Activated CD4-positive, alpha-beta T cell treated with anti-CD3 and anti-CD28 coated beads, Interleukin-2, amount 50 U/mL, for 4 hours (primary cell): ENCODE data around the gene SLC25A17.
A peak's percentile ranks its signal among the peaks of the same experiment; 100 is the strongest.
"Not testable (repeated sequence)": the region's sequence is repeated elsewhere in the genome, so short reads cannot be mapped to it uniquely, and the experiment has no call there.

ENCODE experiments used
- DNase-seq, 2 experiments: peaks; one replicate each; pipeline ENCODE4 v3.0.0-alpha.2; 2020

SLC25A17 gene

GRCh38 chr22:40751250-40751649 is 67.9 kb downstream of the SLC25A17 start:
- no peak for DNase-seq

DNA sequence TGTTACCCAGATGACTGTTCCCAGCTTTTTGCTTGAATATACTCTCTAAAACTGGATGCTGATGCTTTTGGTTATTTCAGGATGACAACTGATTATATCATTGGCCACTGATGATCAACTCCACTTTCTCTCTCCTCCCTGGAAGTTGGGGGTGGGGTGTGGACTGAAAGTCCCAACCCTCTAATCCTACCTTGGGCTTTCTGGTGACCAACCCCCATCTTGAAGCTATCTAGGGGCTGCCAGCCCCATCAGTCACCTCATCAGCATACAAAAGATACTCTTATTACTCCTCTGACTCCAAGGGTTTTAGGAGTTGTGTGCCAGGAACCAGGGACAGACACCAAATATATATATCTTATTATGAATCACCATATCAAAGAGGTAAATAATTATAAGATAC is 69.3 kb downstream of the SLC25A17 start:
- DNase-seq: no peak

DNA sequence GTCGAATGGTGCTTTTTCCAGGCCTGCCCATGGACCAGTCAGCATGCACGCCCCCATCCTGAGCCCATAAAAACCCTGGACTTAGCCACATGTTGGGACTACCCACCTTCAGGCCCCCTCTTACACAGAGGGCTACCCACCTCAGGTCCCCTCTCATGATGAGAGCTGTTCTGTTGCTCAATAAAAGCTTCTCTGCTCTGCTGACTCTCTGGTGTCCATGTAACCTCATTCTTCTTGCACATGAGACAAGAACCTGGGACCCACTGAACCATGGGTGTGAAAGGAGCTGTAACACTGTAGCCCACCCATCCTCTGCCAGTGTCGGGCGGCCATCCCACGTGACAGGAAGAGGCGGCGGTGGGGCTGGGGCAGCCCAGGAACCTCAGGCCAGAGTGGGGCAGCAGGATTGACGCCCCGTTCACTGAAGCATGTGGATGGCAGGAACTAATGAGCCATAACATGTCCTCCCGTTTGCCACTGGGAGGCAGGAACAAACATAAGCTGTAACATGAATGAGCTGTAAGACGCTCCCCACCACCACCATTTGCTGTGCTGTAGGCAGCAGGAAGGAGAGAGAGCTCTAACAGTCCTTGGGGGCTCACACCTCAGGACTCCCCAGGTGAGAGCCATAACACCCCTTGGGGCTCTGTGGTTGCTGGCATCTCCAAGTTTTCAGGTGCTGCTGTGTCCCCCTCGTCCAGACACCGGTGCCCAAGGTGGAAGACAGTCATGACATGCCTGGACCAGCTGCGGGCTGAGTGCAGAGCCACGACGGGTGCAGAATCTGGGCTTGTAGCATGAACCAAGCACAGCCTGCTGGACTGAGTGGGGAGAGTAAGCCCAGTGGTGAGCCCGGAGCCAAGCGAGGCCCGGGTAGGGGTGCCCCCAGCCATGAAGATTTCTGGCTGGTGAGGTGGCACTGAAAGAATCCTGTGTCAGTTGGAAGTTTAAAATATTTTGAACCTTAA is 70.5 kb downstream of the SLC25A17 start:
- no peak for DNase-seq

DNA sequence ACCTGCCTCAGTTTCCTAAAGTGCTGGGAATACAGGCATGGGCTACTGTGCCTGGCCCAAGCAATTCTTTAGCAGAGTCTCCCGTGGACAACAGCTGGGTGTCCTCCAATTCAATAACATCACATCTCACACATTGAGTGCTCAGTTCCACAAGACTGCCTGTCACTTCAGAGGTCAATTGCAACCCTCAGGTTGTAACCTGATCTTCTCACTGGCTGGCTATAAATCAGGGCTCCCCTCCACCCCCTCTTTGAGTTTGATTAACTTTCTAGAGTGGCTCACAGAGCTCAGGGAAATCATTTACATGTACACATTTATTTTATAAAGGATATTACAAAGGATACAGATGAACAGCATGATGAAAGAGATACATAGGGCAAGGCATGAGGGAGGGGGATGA is 71.8 kb downstream of the SLC25A17 start:
- DNase-seq: no peak

DNA sequence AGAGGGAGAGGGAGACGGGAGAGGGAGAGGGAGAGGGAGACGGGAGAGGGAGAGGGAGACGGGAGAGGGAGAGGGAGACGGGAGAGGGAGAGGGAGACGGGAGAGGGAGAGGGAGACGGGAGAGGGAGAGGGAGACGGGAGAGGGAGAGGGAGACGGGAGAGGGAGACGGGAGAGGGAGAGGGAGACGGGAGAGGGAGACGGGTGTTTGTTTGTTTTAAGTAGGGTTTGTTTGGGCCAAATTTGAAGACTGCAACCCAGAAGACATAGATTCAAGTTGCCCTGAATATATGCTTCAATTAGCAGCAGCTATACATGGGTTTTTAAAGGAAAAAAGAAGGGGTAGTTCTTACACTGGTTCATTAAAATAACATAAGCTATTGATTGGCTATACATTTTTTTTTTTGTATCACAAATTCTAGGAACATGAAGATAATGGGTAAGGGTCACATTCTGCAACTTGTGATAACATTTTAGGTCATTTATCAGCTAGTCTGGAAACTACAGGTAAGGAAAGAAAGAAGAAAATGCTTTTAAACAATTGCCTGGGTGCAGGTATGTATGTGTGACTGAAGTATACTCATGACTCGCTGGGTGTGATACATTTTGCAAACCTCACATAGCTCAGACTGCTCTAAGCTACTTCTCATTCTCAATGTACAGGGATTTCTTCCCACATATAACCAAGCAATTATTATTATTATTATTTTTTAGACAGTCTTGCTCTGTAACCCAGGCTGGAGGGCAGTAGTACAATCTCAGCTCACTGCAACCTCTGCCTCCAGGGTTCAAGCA is 72.5 kb downstream of the SLC25A17 start:
- DNase-seq: no peak

GRCh38 chr22:40743768-40744167 is 75.4 kb downstream of the SLC25A17 start:
- no peak for DNase-seq

GRCh38 chr22:40741116-40741515 is 78.0 kb downstream of the SLC25A17 start:
- no peak for DNase-seq

GRCh38 chr22:40739721-40740120 is 79.4 kb downstream of the SLC25A17 start:
- no peak for DNase-seq

- DNase-seq: no peak
These were observed 85.2 kb downstream of the SLC25A17 start for GRCh38 chr22:40733919-40734318.

DNA sequence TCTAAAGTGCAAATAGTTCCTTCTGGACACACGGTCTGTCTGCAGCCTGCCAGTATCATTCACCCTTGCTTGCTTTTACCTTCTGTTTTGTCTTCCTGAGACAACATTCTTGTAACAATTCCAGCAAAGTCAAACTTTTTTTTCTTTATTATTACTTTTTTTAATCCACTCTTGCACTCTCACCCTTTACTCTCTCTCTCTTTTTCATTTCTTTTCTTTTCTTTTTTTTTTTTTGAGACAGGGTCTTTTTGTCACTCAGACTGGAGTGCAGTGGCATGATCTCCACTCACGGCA is 86.2 kb downstream of the SLC25A17 start:
- DNase-seq: no peak

- no peak for DNase-seq
These were observed 89.9 kb downstream of the SLC25A17 start for GRCh38 chr22:40729284-40729683.

GRCh38 chr22:40728731-40729189 is 90.4 kb downstream of the SLC25A17 start:
- peak; percentile 52 to 56 for DNase-seq

GRCh38 chr22:40727964-40728615 is 91.1 kb downstream of the SLC25A17 start:
- no peak for DNase-seq

DNA sequence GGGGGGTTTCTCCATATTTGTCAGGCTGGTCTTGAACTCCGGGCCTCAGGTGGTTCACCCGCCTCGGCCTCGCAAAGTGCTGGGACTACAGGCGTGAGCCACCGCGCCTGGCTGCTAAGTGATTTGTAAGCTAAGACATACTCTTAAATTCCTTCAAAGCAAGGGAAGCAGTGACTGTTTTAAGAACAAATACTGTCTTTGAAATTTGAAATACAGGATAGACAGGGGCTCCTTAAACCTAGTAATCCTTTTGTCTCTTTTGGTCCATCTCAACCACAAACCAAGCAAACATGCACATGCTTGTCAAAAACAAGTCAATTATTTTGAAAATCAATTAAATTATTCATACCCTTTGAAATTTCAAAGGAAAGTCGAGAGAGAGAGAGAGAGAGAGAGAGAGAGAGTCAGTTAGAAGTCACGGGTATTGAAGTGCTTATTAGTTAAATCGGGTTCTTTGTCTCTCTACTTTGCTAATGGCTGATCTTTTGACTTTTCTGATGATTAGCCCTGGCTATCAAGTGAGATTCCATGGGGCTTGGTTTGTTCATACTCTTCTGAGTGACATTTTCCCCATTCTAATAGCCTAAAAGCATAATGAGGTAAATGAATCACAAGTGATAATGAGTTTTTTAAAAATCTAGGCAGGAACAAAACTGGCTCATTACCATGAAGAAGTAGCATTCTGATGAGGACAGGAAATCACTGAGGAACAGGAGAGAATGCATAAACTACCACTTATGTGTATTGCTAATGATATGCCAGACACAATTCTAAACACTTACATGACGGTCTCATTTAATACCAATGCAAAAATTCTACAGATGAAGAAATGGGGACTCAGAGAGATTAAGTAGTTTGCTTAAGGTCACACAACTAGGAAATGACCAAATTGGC is 91.8 kb downstream of the SLC25A17 start:
- no peak for DNase-seq

- no peak for DNase-seq
These were observed 92.6 kb downstream of the SLC25A17 start for GRCh38 chr22:40726514-40726913.

DNA sequence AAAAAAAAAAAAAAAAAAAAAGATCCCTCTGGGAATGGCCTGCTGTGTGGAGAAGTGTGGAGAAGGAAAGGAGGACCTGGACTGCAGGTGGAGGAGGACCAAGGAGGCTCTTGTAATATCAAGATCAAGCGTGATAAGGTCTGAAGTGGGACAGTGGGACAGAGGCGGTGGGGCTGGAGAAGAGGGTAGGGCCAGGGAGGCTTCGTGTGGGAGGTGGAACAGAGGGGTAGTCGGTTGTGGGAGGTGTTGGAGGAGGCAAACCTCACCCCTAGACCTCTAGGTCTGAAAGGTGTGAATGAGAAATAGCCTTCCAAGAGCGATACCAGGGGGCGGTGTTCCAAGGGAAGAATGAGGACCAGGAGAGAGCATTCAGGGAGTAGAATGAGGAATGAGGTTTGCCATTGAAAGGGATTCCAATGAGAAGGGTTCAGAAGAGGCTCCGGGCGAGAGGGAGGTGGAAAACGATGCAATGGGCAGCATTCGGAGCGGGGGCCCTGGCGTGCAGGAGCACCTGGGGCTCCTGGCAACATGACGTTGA is 95.7 kb downstream of the SLC25A17 start:
- no peak for DNase-seq

DNA sequence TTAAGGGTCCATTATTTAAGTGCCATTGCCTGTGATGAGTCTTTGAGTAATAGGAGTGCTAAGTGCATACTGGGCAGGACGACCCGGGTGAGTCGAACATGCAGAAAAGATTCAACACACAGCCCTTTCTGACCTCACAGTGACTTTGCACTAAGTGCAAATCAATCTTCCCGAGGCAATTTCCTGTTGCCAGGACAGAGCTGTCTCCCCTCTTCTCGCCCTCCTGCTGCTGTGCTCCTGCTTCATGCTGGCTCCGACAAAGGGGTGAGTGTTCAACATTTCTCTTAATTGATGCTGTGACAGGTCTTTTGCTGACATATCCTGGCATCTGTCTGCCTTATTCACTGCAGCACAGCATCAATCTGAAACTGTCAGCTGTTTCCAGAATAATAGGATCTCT is 97.9 kb downstream of the SLC25A17 start:
- DNase-seq: no peak

DNA sequence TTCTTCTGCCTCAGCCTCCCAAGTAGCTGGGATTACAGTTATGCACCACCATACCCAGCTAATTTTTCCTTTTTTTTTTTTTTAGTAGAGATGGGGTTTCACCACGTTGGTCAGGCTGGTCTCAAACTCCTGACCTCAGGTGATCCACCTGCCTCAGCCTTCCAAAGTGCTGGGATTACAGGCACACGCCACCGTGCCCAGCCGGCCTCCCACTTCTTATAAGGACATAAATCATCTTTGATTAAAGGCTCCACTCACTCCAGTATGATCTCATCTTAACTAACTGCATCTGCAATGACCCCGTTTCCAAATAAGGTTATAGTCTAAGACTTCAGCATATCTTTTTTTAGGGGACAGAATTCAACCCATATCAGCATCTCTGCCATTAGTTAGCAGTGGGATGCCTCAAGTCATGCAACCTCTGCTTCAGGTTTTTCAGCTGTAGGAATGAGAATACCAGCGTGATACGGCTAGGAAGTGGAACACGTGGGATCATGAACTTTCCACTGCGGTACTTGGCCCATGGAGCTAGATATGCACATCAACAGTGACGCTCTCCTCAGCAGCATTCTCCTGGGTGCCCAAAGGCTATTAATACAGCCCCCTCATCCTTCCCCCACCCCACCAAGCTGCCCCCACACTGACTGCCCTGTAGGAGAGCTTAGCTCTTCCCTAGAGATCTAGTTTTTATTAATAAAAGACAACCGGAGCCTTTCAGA is 98.4 kb downstream of the SLC25A17 start:
- no peak for DNase-seq

- DNase-seq: not testable (repeated sequence)
These were observed 99.0 kb downstream of the SLC25A17 start for GRCh38 chr22:40720156-40720537.
